Naive thymus-derived CD4-positive, alpha-beta T cell (primary cell): Measurements from ENCODE around the gene PARVG. TPM values are rescaled to one million over a fixed set of nuclear protein-coding genes. Genes with fewer than 3 reads are reported as not detected.
A peak's percentile ranks its signal among the peaks of the same experiment; 100 is the strongest.

Source experiments
- ATAC-seq: fragments of 150-1000 bp; cut with Tn5 transposase; 2 replicates; pipeline ENCODE4 v1.10.0; 2021; ENCODE audit warnings: mild to moderate bottlenecking, moderate library complexity
- CTCF ChIA-PET: fragments of 350-600 bp; sonication (Branson Sonifier 250); formaldehyde crosslinking; loops from one replicate; lab custom pipeline; 2021; ENCODE audit warnings: antibody characterized with exemption; lab: Charles Lee
- POLR2A ChIA-PET: fragments of 350-600 bp; sonication (Branson Sonifier 250); formaldehyde crosslinking; loops from one replicate; lab custom pipeline; 2021; ENCODE audit warnings: antibody characterized with exemption, inconsistent platforms; lab: Charles Lee
- DNase-seq, 9 donors: peaks; one replicate each; pipeline versions ENCODE4 v3.0.0 to v3.0.0-alpha.2; 2020 to 2022; ENCODE audit warnings: mixed read lengths in 1 of 9
- H3K27ac ChIP-seq: one replicate; pipeline ENCODE4 v1.7.0; 2013; ENCODE audit warnings: mild to moderate bottlenecking, low read depth, low read length, moderate library complexity
- H3K27me3 ChIP-seq, 2 donors: one replicate each; pipeline ENCODE4 v1.7.0; 2013; ENCODE audit warnings: low read length in 2 of 2, mild to moderate bottlenecking in 2 of 2, moderate library complexity in 2 of 2; ENCODE audit not compliant: control insufficient read depth in 2 of 2, insufficient read depth in 2 of 2
- H3K36me3 ChIP-seq, 3 experiments: 1 replicate in 2 of 3; 2 replicates in 1 of 3; pipeline ENCODE4 v1.7.0; 2013; ENCODE audit warnings: low read length in 3 of 3, mild to moderate bottlenecking in 3 of 3, moderate library complexity in 1 of 3; ENCODE audit not compliant: insufficient read depth in 3 of 3, control insufficient read depth in 2 of 3
- H3K4me1 ChIP-seq, 2 donors: one replicate each; pipeline ENCODE4 v1.7.0; 2013; ENCODE audit warnings: low read length in 2 of 2, mild to moderate bottlenecking in 2 of 2, moderate library complexity in 1 of 2; ENCODE audit not compliant: control insufficient read depth in 2 of 2, insufficient read depth in 2 of 2
- H3K4me3 ChIP-seq: 2 replicates; pipeline ENCODE4 v1.7.0; 2013; ENCODE audit warnings: mild to moderate bottlenecking, low read length
- H3K9me3 ChIP-seq, 3 experiments: 1 replicate in 2 of 3; 2 replicates in 1 of 3; pipeline ENCODE4 v1.7.0; 2013; ENCODE audit warnings: low read length in 3 of 3; ENCODE audit not compliant: control insufficient read depth in 2 of 3
- H3K27ac Mint-ChIP-seq, 9 donors: one replicate each; pipeline ENCODE4 v1.8.0; 2020 to 2022; ENCODE audit warnings: mixed read lengths in 9 of 9, mild to moderate bottlenecking in 8 of 9, moderate library complexity in 5 of 9, inconsistent platforms in 2 of 9
- H3K27me3 Mint-ChIP-seq, 5 donors: one replicate each; pipeline ENCODE4 v1.8.0; 2021 to 2022; ENCODE audit warnings: mixed read lengths in 5 of 5, mild to moderate bottlenecking in 1 of 5
- H3K36me3 Mint-ChIP-seq, 5 donors: one replicate each; pipeline ENCODE4 v1.8.0; 2020 to 2022; ENCODE audit warnings: mixed read lengths in 5 of 5, mild to moderate bottlenecking in 3 of 5, inconsistent platforms in 1 of 5
- H3K4me1 Mint-ChIP-seq, 7 donors: one replicate each; pipeline ENCODE4 v1.8.0; 2020 to 2022; ENCODE audit warnings: mixed read lengths in 7 of 7, mild to moderate bottlenecking in 3 of 7, inconsistent platforms in 1 of 7
- H3K4me3 Mint-ChIP-seq, 10 donors: one replicate each; pipeline ENCODE4 v1.8.0; 2020 to 2022; ENCODE audit warnings: mild to moderate bottlenecking in 10 of 10, mixed read lengths in 10 of 10, moderate library complexity in 6 of 10, inconsistent platforms in 2 of 10
- H3K9me3 Mint-ChIP-seq, 11 donors: one replicate each; pipeline ENCODE4 v1.8.0; 2020 to 2022; ENCODE audit warnings: mixed read lengths in 11 of 11, mild to moderate bottlenecking in 4 of 11, inconsistent platforms in 1 of 11, moderate library complexity in 1 of 11
- intact Hi-C, 2 donors: fragments of 100-400 bp; cut with micrococcal nuclease; formaldehyde crosslinking; loops; one replicate each; pipeline ENCODE4 v1.15.1; 2023
- polyA plus RNA-seq, 2 donors: library from polyadenylated mRNA; unstranded; fragments of 300-500 nt; fragmentation: Illumina TruSeq; gene quantifications; one replicate each; pipeline ENCODE4 v1.2.3, GENCODE V29; 2021
- total RNA-seq, 6 experiments: library from RNA in 5 of 6; stranded (reverse) in 5 of 6; gene quantifications; 1 replicate in 5 of 6; 2 replicates in 1 of 6; pipeline ENCODE4 v1.2.3 and lab custom pipeline; 2021 to 2026

Gene PARVG
- total and polyA plus RNA-seq, 7 experiments from 2014 or later, result 36.4 to 209 (median 142) TPM

GRCh38 chr22:44200451-44200850 is 19.7 kb downstream of the PARVG start:
- Histone ChIP-seq H3K4me1 (no peaks in the 10 kb centered on the region), H3K36me3 (peaks cover 4 to 84% (median 14%) of the 10 kb centered on the region in 3 experiments), H3K27me3 (no peaks in the 10 kb centered on the region), H3K4me3 (no peak overlapping the region), H3K9me3 (no peaks in the 10 kb centered on the region), H3K27ac (no peak overlapping the region)
- intact Hi-C loops, result no loop called here
- ChIA-PET CTCF (interaction anchor here (0.7 kb wide), 1 partner anchor 127 kb away, joined by 3 read pairs; no protein-coding TSS in a partner anchor), POLR2A (no interaction called here)
- H3K27ac Mint-ChIP-seq, result peak overlapping the region in 2 of 9 donors; percentile 9 to 59
- peaks cover 5 to 24% (median 18%) of the 10 kb centered on the region in 7 donors for H3K4me1 Mint-ChIP-seq
- H3K4me3 Mint-ChIP-seq, result peak overlapping the region in 1 of 10 donors; percentile 2
- DNase-seq (no peak), ATAC-seq (no peak)
- no peaks in the 10 kb centered on the region for H3K27me3 Mint-ChIP-seq
- peaks cover 11 to 49% (median 24%) of the 10 kb centered on the region in 5 donors for H3K36me3 Mint-ChIP-seq
- no peaks in the 10 kb centered on the region for H3K9me3 Mint-ChIP-seq

GRCh38 chr22:44200855-44201550 is 20.3 kb downstream of the PARVG start:
- H3K4me3 ChIP-seq, result no peak overlapping the region
- peaks cover 5 to 24% (median 18%) of the 10 kb centered on the region in 7 donors for H3K4me1 Mint-ChIP-seq
- CTCF ChIA-PET, result interaction anchor here (0.7 kb wide), 1 partner anchor 128 kb away, joined by 3 read pairs; no protein-coding TSS in a partner anchor
- ATAC-seq, result no peak
- H3K9me3 Mint-ChIP-seq, result no peaks in the 10 kb centered on the region
- H3K4me1 ChIP-seq, result no peaks in the 10 kb centered on the region
- H3K36me3 ChIP-seq, result peaks cover 4 to 85% (median 14%) of the 10 kb centered on the region in 3 experiments
- H3K27me3 ChIP-seq, result no peaks in the 10 kb centered on the region
- no peak overlapping the region for H3K4me3 Mint-ChIP-seq
- intact Hi-C loops, result no loop called here
- DNase-seq, result no peak
- H3K9me3 ChIP-seq, result no peaks in the 10 kb centered on the region
- POLR2A ChIA-PET, result no interaction called here
- H3K36me3 Mint-ChIP-seq, result peaks cover 11 to 54% (median 24%) of the 10 kb centered on the region in 5 donors
- no peaks in the 10 kb centered on the region for H3K27me3 Mint-ChIP-seq
- H3K27ac Mint-ChIP-seq, result peak overlapping the region in 2 of 9 donors; percentile 9 to 59
- no peak overlapping the region for H3K27ac ChIP-seq

- H3K9me3 Mint-ChIP-seq, result no peaks in the 10 kb centered on the region
- intact Hi-C loops, result no loop called here
- peaks cover 4 to 84% (median 14%) of the 10 kb centered on the region in 3 experiments for H3K36me3 ChIP-seq
- POLR2A ChIA-PET, result no interaction called here
- H3K27me3 Mint-ChIP-seq, result no peaks in the 10 kb centered on the region
- no peaks in the 10 kb centered on the region for H3K4me1 ChIP-seq
- ATAC-seq, result no peak
- no peaks in the 10 kb centered on the region for H3K9me3 ChIP-seq
- no peak for DNase-seq
- no peak overlapping the region for H3K4me3 Mint-ChIP-seq
- CTCF ChIA-PET, result no interaction called here
- H3K27ac Mint-ChIP-seq, result no peak overlapping the region
- H3K27ac ChIP-seq, result no peak overlapping the region
- peaks cover 5 to 24% (median 18%) of the 10 kb centered on the region in 7 donors for H3K4me1 Mint-ChIP-seq
- no peaks in the 10 kb centered on the region for H3K27me3 ChIP-seq
- H3K36me3 Mint-ChIP-seq, result peaks cover 11 to 54% (median 24%) of the 10 kb centered on the region in 5 donors
- no peak overlapping the region for H3K4me3 ChIP-seq
These were observed 20.9 kb downstream of the PARVG start for GRCh38 chr22:44201665-44202064.

- Histone ChIP-seq H3K36me3 (peaks cover 4 to 78% (median 14%) of the 10 kb centered on the region in 3 experiments), H3K9me3 (no peaks in the 10 kb centered on the region), H3K27me3 (no peaks in the 10 kb centered on the region), H3K4me3 (no peak overlapping the region), H3K27ac (no peak overlapping the region), H3K4me1 (no peaks in the 10 kb centered on the region)
- CTCF ChIA-PET, result no interaction called here
- peaks cover 11 to 50% (median 24%) of the 10 kb centered on the region in 5 donors for H3K36me3 Mint-ChIP-seq
- ATAC-seq (no peak), DNase-seq (no peak)
- intact Hi-C loops, result no loop called here
- H3K27me3 Mint-ChIP-seq, result no peaks in the 10 kb centered on the region
- H3K9me3 Mint-ChIP-seq, result no peaks in the 10 kb centered on the region
- no peak overlapping the region for H3K4me3 Mint-ChIP-seq
- H3K27ac Mint-ChIP-seq, result peak overlapping the region in 1 of 9 donors; percentile 32
- H3K4me1 Mint-ChIP-seq, result peaks cover 5 to 24% (median 18%) of the 10 kb centered on the region in 7 donors
- POLR2A ChIA-PET, result no interaction called here
These were observed 21.6 kb downstream of the PARVG start for GRCh38 chr22:44202261-44202789.

GRCh38 chr22:44203203-44203602 is 22.5 kb downstream of the PARVG start:
- H3K4me1 ChIP-seq, result no peaks in the 10 kb centered on the region
- DNase-seq (no peak), ATAC-seq (no peak)
- Mint-ChIP-seq H3K36me3 (peaks cover 11 to 45% (median 21%) of the 10 kb centered on the region in 5 donors), H3K27ac (peak overlapping the region in 1 of 9 donors; percentile 32), H3K4me3 (no peak overlapping the region), H3K4me1 (peaks cover 5 to 29% (median 18%) of the 10 kb centered on the region in 7 donors), H3K27me3 (no peaks in the 10 kb centered on the region), H3K9me3 (peaks cover 0 to 1% (median 0%) of the 10 kb centered on the region in 11 donors)
- ChIA-PET POLR2A (no interaction called here), CTCF (no interaction called here)
- no peak overlapping the region for H3K27ac ChIP-seq
- intact Hi-C loops, result no loop called here
- H3K9me3 ChIP-seq, result no peaks in the 10 kb centered on the region
- no peaks in the 10 kb centered on the region for H3K27me3 ChIP-seq
- H3K36me3 ChIP-seq, result peaks cover 4 to 73% (median 14%) of the 10 kb centered on the region in 3 experiments
- no peak overlapping the region for H3K4me3 ChIP-seq

GRCh38 chr22:44204739-44205515 is 24.2 kb downstream of the PARVG start:
- no peak overlapping the region for H3K4me3 ChIP-seq
- no peaks in the 10 kb centered on the region for H3K27me3 ChIP-seq
- H3K36me3 ChIP-seq, result peaks cover 0 to 56% (median 8%) of the 10 kb centered on the region in 3 experiments
- DNase-seq (no peak), ATAC-seq (no peak)
- peak overlapping the region in 1 of 9 donors; percentile 67 for H3K27ac Mint-ChIP-seq
- peaks cover 4 to 17% (median 9%) of the 10 kb centered on the region in 11 donors for H3K9me3 Mint-ChIP-seq
- H3K36me3 Mint-ChIP-seq, result peaks cover 11 to 44% (median 20%) of the 10 kb centered on the region in 5 donors
- H3K27me3 Mint-ChIP-seq, result no peaks in the 10 kb centered on the region
- peaks cover 0 to 6% (median 0%) of the 10 kb centered on the region in 3 experiments for H3K9me3 ChIP-seq
- peaks cover 0 to 20% (median 6%) of the 10 kb centered on the region in 7 donors for H3K4me1 Mint-ChIP-seq
- H3K27ac ChIP-seq, result no peak overlapping the region
- intact Hi-C loops, result no loop called here
- H3K4me3 Mint-ChIP-seq, result no peak overlapping the region
- CTCF ChIA-PET, result no interaction called here
- POLR2A ChIA-PET, result no interaction called here
- no peaks in the 10 kb centered on the region for H3K4me1 ChIP-seq
